ENCODE results near the gene SPNS3.

- TF ChIP-seq RBM17 (IDR thresholded peaks at IDR 0.05; ENCODE audit: borderline replicate concordance, low read depth, low read length) (no peak), CTCF (IDR thresholded peaks at IDR 0.05 in 2 of 3, conservative IDR thresholded peaks at IDR 0.05 in 1 of 3; ENCODE audit: insufficient read depth in 2 of 3, low read depth in 1 of 3, low read length in 3 of 3) (no peak), ZBTB33 (CRISPR knock-in tag; IDR thresholded peaks at IDR 0.05) (no peak), ZBTB1 (CRISPR knock-in tag; IDR thresholded peaks at IDR 0.05; ENCODE audit: borderline replicate concordance, low read depth) (no peak), FOXP1 (CRISPR knock-in tag; IDR thresholded peaks at IDR 0.05) (no peak)
Observed at GRCh38 chr17:4422864-4423263, 10.9 kb upstream of the SPNS3 start.

All from K562 (cell line).